SK-N-SH (cell line): ENCODE results near the gene SPTLC2. TPM values are rescaled to one million over a fixed set of nuclear protein-coding genes. Genes with fewer than 3 reads are reported as not detected.

ENCODE experiments used
- CTCF ChIA-PET: fragments of 300-600, 350-600 bp; formaldehyde crosslinking; extraction: SDS; loops from one replicate; lab custom pipeline; 2021; lab: Yijun Ruan, JAX
- POLR2A ChIA-PET: fragments of 350-600 bp; sonication (Branson Sonifier 250); formaldehyde crosslinking; extraction: SDS; loops from one replicate; lab custom pipeline; 2020; ENCODE audit warnings: antibody characterized with exemption, inconsistent platforms; lab: Yijun Ruan, JAX
- DNase-seq: peaks from one replicate; pipeline ENCODE4 v3.0.0; 2012
- H2AFZ ChIP-seq: fragments of 200-600 bp; sonication (generic); 2 replicates; pipeline ENCODE4 v1.8.1; 2016; ENCODE audit warnings: antibody characterized with exemption, mild to moderate bottlenecking, low read depth
- H3F3A ChIP-seq: fragments of 200-600 bp; sonication (generic); replicated peaks from 2 replicates; pipeline ENCODE3; 2016; ENCODE audit warnings: antibody characterized with exemption, mild to moderate bottlenecking; ENCODE audit not compliant: insufficient read depth
- H3K27ac ChIP-seq, 2 experiments: fragments of 200-500 bp in 1 of 2; fragments of 200-600 bp in 1 of 2; sonication (Bioruptor generic) in 1 of 2; sonication (generic), shearing (Covaris generic) in 1 of 2; 2 replicates each; pipeline versions ENCODE4 v1.5.1 to v1.6.1; 2014 to 2016; ENCODE audit warnings: low read depth in 2 of 2, inconsistent platforms in 1 of 2, low read length in 1 of 2, mild to moderate bottlenecking in 1 of 2, mixed read lengths in 1 of 2
- H3K27me3 ChIP-seq: fragments of 200-600 bp; sonication (generic), shearing (Covaris generic); 2 replicates; pipeline ENCODE4 v1.6.1; 2016; ENCODE audit warnings: mixed run types; ENCODE audit not compliant: insufficient read depth
- H3K36me3 ChIP-seq, 2 experiments: fragments of 200-500 bp in 1 of 2; fragments of 200-600 bp in 1 of 2; sonication (Bioruptor generic) in 1 of 2; sonication (generic) in 1 of 2; replicated peaks in 1 of 2; 2 replicates each; pipeline versions ENCODE3 to v1.5.1; 2014 to 2016; ENCODE audit warnings: low read length in 1 of 2, mild to moderate bottlenecking in 1 of 2; ENCODE audit not compliant: insufficient read depth in 2 of 2, control insufficient read depth in 1 of 2
- H3K4me1 ChIP-seq, 2 experiments: fragments of 200-500 bp in 1 of 2; fragments of 200-600 bp in 1 of 2; sonication (Bioruptor generic) in 1 of 2; sonication (generic), shearing (Covaris generic) in 1 of 2; 2 replicates each; pipeline versions ENCODE4 v1.5.1 to v1.6.1; 2014 to 2016; ENCODE audit warnings: low read depth in 1 of 2, low read length in 1 of 2, mixed run types in 1 of 2; ENCODE audit not compliant: insufficient read depth in 2 of 2, control insufficient read depth in 1 of 2
- H3K4me2 ChIP-seq: fragments of 200-600 bp; sonication (generic), shearing (Covaris generic); 2 replicates; pipeline ENCODE4 v1.6.1; 2017; ENCODE audit warnings: mixed run types
- H3K4me3 ChIP-seq, 2 experiments: fragments of 200-500 bp in 1 of 2; fragments of 200-600 bp in 1 of 2; sonication (Bioruptor generic) in 1 of 2; sonication (generic), shearing (Covaris generic) in 1 of 2; 2 replicates each; pipeline versions ENCODE4 v1.5.1 to v1.8.1; 2014 to 2016; ENCODE audit warnings: low read depth in 2 of 2, inconsistent platforms in 1 of 2, low read length in 1 of 2, mild to moderate bottlenecking in 1 of 2, mixed read lengths in 1 of 2, moderate library complexity in 1 of 2
- H3K79me2 ChIP-seq: fragments of 200-600 bp; sonication (generic); 2 replicates; pipeline ENCODE4 v1.8.1; 2017; ENCODE audit warnings: mild to moderate bottlenecking; ENCODE audit not compliant: insufficient read depth
- H3K9ac ChIP-seq: fragments of 200-600 bp; sonication (generic); 2 replicates; pipeline ENCODE4 v1.6.1; 2017; ENCODE audit warnings: mixed run types
- H3K9me2 ChIP-seq: fragments of 200-600 bp; sonication (generic); 2 replicates; pipeline ENCODE4 v1.6.1; 2017; ENCODE audit warnings: mixed run types
- H3K9me3 ChIP-seq: fragments of 200-600 bp; sonication (generic); 2 replicates; pipeline ENCODE4 v1.6.1; 2017; ENCODE audit warnings: mixed run types, mild to moderate bottlenecking, moderate library complexity
- H4K20me1 ChIP-seq: fragments of 200-600 bp; sonication (generic); 2 replicates; pipeline ENCODE4 v1.6.1; 2017; ENCODE audit warnings: mild to moderate bottlenecking, mixed run types; ENCODE audit not compliant: insufficient read depth
- CHD2 ChIP-seq: fragments of 150-350 bp; IDR thresholded peaks from 2 replicates; pipeline ENCODE4 v1.6.1; 2018; ENCODE audit warnings: low read length; ENCODE audit not compliant: partially characterized antibody
- ELF1 ChIP-seq: IDR thresholded peaks from 2 replicates; pipeline ENCODE4 v1.4.0; 2012
- EZH2phosphoT487 ChIP-seq: fragments of 200-600 bp; sonication (generic); IDR thresholded peaks from 2 replicates; pipeline ENCODE4 v1.6.1; 2017; ENCODE audit warnings: low read depth, mixed run types, mild to moderate bottlenecking, antibody characterized with exemption, moderate library complexity, borderline replicate concordance
- FOSL2 ChIP-seq: IDR thresholded peaks from 2 replicates; pipeline ENCODE4 v1.4.0; 2012; ENCODE audit warnings: low read depth, mild to moderate bottlenecking, moderate library complexity, borderline replicate concordance
- FOXJ3 ChIP-seq: sonication (generic); formaldehyde crosslinking; IDR thresholded peaks from 2 replicates; pipeline ENCODE4 v1.5.1; 2020; ENCODE audit warnings: mild to moderate bottlenecking, missing genetic modification reagents
- FOXM1 ChIP-seq: IDR thresholded peaks from 2 replicates; pipeline ENCODE4 v1.4.0; 2012; ENCODE audit warnings: low read depth, mild to moderate bottlenecking
- JUND ChIP-seq: IDR thresholded peaks from 2 replicates; pipeline ENCODE4 v1.4.0; 2012
- MEF2A ChIP-seq: IDR thresholded peaks from 2 replicates; pipeline ENCODE4 v1.4.0; 2012; ENCODE audit warnings: low read depth, borderline replicate concordance
- MXI1 ChIP-seq: IDR thresholded peaks from 2 replicates; pipeline ENCODE4 v1.6.1; 2012; ENCODE audit warnings: mild to moderate bottlenecking, low read depth, low read length, improper control_type of control experiment
- NRF1 ChIP-seq: IDR thresholded peaks from 2 replicates; pipeline ENCODE4 v1.6.1; 2012; ENCODE audit warnings: low read depth, mild to moderate bottlenecking, low read length
- RFX5 ChIP-seq: IDR thresholded peaks from 2 replicates; pipeline ENCODE4 v1.6.1; 2012; ENCODE audit warnings: mild to moderate bottlenecking, improper control_type of control experiment, low read length
- SIN3A ChIP-seq: IDR thresholded peaks from 2 replicates; pipeline ENCODE4 v1.6.1; 2012; ENCODE audit warnings: low read depth, mild to moderate bottlenecking, low read length, moderate library complexity, borderline replicate concordance
- TAF1 ChIP-seq: IDR thresholded peaks from 2 replicates; pipeline ENCODE4 v1.6.1; 2012; ENCODE audit warnings: low read depth, mild to moderate bottlenecking, low read length, moderate library complexity, borderline replicate concordance
- WGBS: methylation state at CpG from one replicate; pipeline ENCODE4 v1.1.6; 2017; ENCODE audit warnings: low lambda C conversion rate; 5-methylcytosine and 5-hydroxymethylcytosine counted together
- polyA plus RNA-seq, 3 experiments: library from polyadenylated mRNA; depleted of rRNA; stranded (reverse); fragments of >200 nt; gene quantifications; 2 replicates each; pipeline ENCODE4 v1.2.3, GENCODE V29; 2012
- TF ChIP-seq, protein P1 (sequence below): IDR thresholded peaks from 2 replicates; pipeline ENCODE4 v1.6.1; 2012; ENCODE audit warnings: mild to moderate bottlenecking, low read depth, low read length, moderate library complexity
- TF ChIP-seq, protein P2 (sequence below): fragments of 150-350 bp; IDR thresholded peaks from 2 replicates; pipeline ENCODE4 v1.6.1; 2017; ENCODE audit warnings: antibody characterized with exemption, low read length, low read depth, borderline replicate concordance
- TF ChIP-seq, protein P3 (sequence below): IDR thresholded peaks from 2 replicates; pipeline ENCODE4 v1.4.0; 2012; ENCODE audit warnings: low read depth

Gene SPTLC2
- polyA plus RNA-seq, 1 of the 3 experiments (the other 2 are of a cell fraction): 10.2 TPM

DNA sequence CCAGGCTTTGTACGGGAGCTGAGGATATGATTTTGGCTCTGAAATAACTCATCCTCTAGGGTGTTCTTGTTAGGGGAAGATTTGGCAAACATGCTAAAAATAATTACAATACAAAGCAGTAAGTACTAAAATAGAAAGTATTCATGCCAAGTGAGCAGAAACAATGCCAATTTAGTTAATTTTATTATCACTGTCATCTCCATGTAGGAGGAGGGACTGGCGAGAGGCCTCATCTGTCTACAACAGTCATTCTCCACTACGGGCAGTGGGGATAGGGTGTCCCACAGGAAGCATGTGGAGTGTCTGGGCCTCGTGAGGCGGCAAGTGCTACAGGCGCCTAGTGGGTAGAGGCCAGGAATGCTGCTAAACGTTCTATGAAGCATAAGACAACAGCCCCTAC lies 121.1 kb downstream of the SPTLC2 start:
- no peak for TF ChIP-seq FOSL2
- no peak for TF ChIP-seq ELF1
- TF ChIP-seq JUND: no peak
- no peak for TF ChIP-seq MEF2A
- no peak for TF ChIP-seq FOXM1
- no peak for TF ChIP-seq EZH2phosphoT487
- TF ChIP-seq, protein P1, sequence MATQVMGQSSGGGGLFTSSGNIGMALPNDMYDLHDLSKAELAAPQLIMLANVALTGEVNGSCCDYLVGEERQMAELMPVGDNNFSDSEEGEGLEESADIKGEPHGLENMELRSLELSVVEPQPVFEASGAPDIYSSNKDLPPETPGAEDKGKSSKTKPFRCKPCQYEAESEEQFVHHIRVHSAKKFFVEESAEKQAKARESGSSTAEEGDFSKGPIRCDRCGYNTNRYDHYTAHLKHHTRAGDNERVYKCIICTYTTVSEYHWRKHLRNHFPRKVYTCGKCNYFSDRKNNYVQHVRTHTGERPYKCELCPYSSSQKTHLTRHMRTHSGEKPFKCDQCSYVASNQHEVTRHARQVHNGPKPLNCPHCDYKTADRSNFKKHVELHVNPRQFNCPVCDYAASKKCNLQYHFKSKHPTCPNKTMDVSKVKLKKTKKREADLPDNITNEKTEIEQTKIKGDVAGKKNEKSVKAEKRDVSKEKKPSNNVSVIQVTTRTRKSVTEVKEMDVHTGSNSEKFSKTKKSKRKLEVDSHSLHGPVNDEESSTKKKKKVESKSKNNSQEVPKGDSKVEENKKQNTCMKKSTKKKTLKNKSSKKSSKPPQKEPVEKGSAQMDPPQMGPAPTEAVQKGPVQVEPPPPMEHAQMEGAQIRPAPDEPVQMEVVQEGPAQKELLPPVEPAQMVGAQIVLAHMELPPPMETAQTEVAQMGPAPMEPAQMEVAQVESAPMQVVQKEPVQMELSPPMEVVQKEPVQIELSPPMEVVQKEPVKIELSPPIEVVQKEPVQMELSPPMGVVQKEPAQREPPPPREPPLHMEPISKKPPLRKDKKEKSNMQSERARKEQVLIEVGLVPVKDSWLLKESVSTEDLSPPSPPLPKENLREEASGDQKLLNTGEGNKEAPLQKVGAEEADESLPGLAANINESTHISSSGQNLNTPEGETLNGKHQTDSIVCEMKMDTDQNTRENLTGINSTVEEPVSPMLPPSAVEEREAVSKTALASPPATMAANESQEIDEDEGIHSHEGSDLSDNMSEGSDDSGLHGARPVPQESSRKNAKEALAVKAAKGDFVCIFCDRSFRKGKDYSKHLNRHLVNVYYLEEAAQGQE: no peak
- no peak for TF ChIP-seq RFX5
- no peak for TF ChIP-seq TAF1
- no peak for TF ChIP-seq NRF1
- no peak for TF ChIP-seq FOXJ3
- TF ChIP-seq, protein P2, sequence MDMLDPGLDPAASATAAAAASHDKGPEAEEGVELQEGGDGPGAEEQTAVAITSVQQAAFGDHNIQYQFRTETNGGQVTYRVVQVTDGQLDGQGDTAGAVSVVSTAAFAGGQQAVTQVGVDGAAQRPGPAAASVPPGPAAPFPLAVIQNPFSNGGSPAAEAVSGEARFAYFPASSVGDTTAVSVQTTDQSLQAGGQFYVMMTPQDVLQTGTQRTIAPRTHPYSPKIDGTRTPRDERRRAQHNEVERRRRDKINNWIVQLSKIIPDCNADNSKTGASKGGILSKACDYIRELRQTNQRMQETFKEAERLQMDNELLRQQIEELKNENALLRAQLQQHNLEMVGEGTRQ: no peak
- TF ChIP-seq SIN3A: no peak
- no peak for TF ChIP-seq CHD2
- TF ChIP-seq, protein P3, sequence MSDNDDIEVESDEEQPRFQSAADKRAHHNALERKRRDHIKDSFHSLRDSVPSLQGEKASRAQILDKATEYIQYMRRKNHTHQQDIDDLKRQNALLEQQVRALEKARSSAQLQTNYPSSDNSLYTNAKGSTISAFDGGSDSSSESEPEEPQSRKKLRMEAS: no peak
- no peak for TF ChIP-seq MXI1
- Histone ChIP-seq H3K79me2 (no peaks in the 10 kb centered on the region), H3F3A (no peaks in the 10 kb centered on the region), H3K4me1 (peaks cover 0 to 8% of the 10 kb centered on the region in 2 experiments; a peak in 1 of 4 replicates), H3K4me3 (no peak overlapping the region), H3K9me3 (no peaks in the 10 kb centered on the region), H2AFZ (no peak overlapping the region), H3K36me3 (no peaks in the 10 kb centered on the region), H3K4me2 (no peak overlapping the region), H3K9ac (no peak overlapping the region), H4K20me1 (no peaks in the 10 kb centered on the region), H3K27ac (no peak overlapping the region), H3K27me3 (no peaks in the 10 kb centered on the region; the same call in 1 of the 2 replicates), H3K9me2 (no peaks in the 10 kb centered on the region)
- WGBS: 81% methylated on average over 7 of the region's 7 CpGs
- DNase-seq: no peak
- ChIA-PET CTCF (interaction anchor here (1.1 kb wide), 1 partner anchor 21 kb away, joined by 3 read pairs; no protein-coding TSS in a partner anchor), POLR2A (no interaction called here)
